ENCODE data around the gene CDC42BPB. TPM values are rescaled to one million over a fixed set of nuclear protein-coding genes. Genes with fewer than 3 reads are reported as not detected.

The CDC42BPB gene
- total RNA-seq, 1 donor, result 118 TPM

DNA sequence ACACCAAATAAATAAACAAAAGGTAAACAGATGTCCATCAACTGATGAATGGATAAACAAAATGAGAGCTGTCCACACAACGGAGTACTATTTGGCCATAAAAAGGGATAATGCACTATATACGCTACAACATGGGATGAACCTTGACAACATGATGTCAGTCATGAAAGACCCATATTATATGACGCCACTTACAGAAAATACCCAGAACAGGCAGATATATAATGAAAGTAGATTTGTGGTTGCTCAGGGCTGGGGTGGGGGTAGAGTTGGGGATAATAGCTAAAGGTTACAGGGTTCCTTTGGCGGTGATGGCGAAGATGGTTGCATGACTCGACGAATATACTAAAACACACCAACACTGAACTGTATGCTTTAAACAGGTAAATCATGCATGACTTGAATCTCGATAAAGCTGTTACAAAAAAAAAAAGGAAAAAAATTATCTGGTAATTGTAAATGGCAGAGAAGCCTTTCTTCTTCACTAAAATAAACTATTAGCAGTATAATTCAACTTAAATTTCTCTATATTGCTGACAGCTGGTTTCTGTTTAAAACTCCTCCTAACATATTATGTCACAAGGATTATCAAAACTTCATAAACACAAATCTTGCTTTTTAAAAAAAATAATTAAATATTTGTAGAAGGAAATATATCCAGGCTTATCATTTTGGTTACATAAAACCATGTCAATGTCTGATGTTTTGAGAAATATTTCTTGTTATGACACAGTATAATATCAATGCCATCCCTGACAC is 13.9 kb downstream of the CDC42BPB start:
- H4K20me1 ChIP-seq (ENCODE audit: insufficient read depth, low read length), result peaks cover 66% of the 10 kb centered on the region
- TF ChIP-seq, protein P1, sequence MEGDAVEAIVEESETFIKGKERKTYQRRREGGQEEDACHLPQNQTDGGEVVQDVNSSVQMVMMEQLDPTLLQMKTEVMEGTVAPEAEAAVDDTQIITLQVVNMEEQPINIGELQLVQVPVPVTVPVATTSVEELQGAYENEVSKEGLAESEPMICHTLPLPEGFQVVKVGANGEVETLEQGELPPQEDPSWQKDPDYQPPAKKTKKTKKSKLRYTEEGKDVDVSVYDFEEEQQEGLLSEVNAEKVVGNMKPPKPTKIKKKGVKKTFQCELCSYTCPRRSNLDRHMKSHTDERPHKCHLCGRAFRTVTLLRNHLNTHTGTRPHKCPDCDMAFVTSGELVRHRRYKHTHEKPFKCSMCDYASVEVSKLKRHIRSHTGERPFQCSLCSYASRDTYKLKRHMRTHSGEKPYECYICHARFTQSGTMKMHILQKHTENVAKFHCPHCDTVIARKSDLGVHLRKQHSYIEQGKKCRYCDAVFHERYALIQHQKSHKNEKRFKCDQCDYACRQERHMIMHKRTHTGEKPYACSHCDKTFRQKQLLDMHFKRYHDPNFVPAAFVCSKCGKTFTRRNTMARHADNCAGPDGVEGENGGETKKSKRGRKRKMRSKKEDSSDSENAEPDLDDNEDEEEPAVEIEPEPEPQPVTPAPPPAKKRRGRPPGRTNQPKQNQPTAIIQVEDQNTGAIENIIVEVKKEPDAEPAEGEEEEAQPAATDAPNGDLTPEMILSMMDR (IDR thresholded peaks at IDR 0.05; ENCODE audit: extremely low read depth, low read depth, low read length), result no peak

DNA sequence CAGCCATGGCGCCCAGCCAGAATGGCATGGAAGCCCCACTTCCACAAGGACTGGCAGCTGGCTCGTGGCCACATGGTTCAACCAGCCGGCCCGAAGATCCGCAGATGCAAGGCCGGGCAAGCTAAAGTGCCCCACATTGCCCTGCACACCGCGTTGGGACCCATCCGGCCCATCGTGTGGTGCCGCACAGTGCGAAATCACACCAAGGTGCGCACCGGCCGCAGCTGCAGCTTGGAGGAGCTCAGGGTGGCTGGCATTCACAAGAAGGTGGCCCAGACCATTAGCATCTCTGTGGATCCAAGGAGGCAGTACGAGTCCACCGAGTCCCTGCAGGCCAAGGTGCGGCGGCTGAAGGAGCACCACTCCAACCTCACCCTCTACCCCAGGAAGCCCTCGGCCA is 15.9 kb downstream of the CDC42BPB start:
- Histone ChIP-seq H3K4me1 (ENCODE audit: insufficient read depth, low read length) (no peaks in the 10 kb centered on the region), H3K79me2 (ENCODE audit: insufficient read depth, low read length) (peaks cover 97% of the 10 kb centered on the region), H3K4me2 (ENCODE audit: insufficient read depth, low read length) (no peak overlapping the region), H3K27me3 (ENCODE audit: insufficient read depth, low read length) (no peaks in the 10 kb centered on the region), H3K27ac (ENCODE audit: low read depth, low read length) (no peak overlapping the region), H3K36me3 (ENCODE audit: insufficient read depth, low read length) (peaks cover 10% of the 10 kb centered on the region), H2AFZ (ENCODE audit: low read length) (no peak overlapping the region), H3K4me3 (ENCODE audit: insufficient read depth, low read length) (no peak overlapping the region), H4K20me1 (ENCODE audit: insufficient read depth, low read length) (peaks cover 70% of the 10 kb centered on the region), H3K9me3 (ENCODE audit: low read depth, low read length) (no peaks in the 10 kb centered on the region)
- no peak for DNase-seq (ENCODE audit: insufficient read length, low spot score, missing footprints)
- TF ChIP-seq, protein P1 (IDR thresholded peaks at IDR 0.05; ENCODE audit: extremely low read depth, low read depth, low read length), result no peak

More for the DNA sequence above, 13.9 kb downstream of the CDC42BPB start:
- no peak overlapping the region for H2AFZ ChIP-seq (ENCODE audit: low read length)
- H3K4me2 ChIP-seq (ENCODE audit: insufficient read depth, low read length), result no peak overlapping the region
- H3K27me3 ChIP-seq (ENCODE audit: insufficient read depth, low read length), result no peaks in the 10 kb centered on the region
- H3K9me3 ChIP-seq (ENCODE audit: low read depth, low read length), result no peaks in the 10 kb centered on the region
- no peaks in the 10 kb centered on the region for H3K4me1 ChIP-seq (ENCODE audit: insufficient read depth, low read length)
- DNase-seq (ENCODE audit: insufficient read length, low spot score, missing footprints), result no peak
- peaks cover 10% of the 10 kb centered on the region for H3K36me3 ChIP-seq (ENCODE audit: insufficient read depth, low read length)
- peaks cover 97% of the 10 kb centered on the region for H3K79me2 ChIP-seq (ENCODE audit: insufficient read depth, low read length)
- H3K27ac ChIP-seq (ENCODE audit: low read depth, low read length), result no peak overlapping the region
- no peak overlapping the region for H3K4me3 ChIP-seq (ENCODE audit: insufficient read depth, low read length)

DNA sequence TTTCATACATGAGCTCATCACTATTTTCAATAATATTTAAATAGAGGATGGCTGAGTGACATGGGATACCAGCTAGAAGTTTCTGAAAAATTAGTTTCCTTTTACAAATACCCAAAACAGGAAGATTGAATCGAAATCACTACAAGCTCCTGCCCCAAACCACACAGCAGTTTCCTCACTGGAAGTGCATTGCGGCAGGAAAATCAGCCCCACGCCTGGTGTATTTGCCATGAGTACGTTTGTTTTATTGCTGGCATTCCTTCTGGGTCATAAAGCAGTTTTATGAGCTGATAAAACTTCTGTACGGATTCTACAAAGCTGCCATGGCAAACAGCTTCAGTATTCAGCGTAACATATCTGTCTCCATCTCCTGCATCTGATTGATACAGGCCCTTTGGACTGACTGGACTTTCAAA is 23.7 kb downstream of the CDC42BPB start:
- H3K9me3 ChIP-seq (ENCODE audit: low read depth, low read length), result no peaks in the 10 kb centered on the region
- H3K4me1 ChIP-seq (ENCODE audit: insufficient read depth, low read length), result no peaks in the 10 kb centered on the region
- peaks cover 37% of the 10 kb centered on the region for H4K20me1 ChIP-seq (ENCODE audit: insufficient read depth, low read length)
- H3K79me2 ChIP-seq (ENCODE audit: insufficient read depth, low read length), result peaks cover 88% of the 10 kb centered on the region
- no peak overlapping the region for H3K27ac ChIP-seq (ENCODE audit: low read depth, low read length)
- H2AFZ ChIP-seq (ENCODE audit: low read length), result no peak overlapping the region
- no peaks in the 10 kb centered on the region for H3K27me3 ChIP-seq (ENCODE audit: insufficient read depth, low read length)
- TF ChIP-seq, protein P1 (IDR thresholded peaks at IDR 0.05; ENCODE audit: extremely low read depth, low read depth, low read length), result no peak
- no peak overlapping the region for H3K4me2 ChIP-seq (ENCODE audit: insufficient read depth, low read length)
- no peaks in the 10 kb centered on the region for H3K36me3 ChIP-seq (ENCODE audit: insufficient read depth, low read length)
- no peak overlapping the region for H3K4me3 ChIP-seq (ENCODE audit: insufficient read depth, low read length)
- no peak for DNase-seq (ENCODE audit: insufficient read length, low spot score, missing footprints)

DNA sequence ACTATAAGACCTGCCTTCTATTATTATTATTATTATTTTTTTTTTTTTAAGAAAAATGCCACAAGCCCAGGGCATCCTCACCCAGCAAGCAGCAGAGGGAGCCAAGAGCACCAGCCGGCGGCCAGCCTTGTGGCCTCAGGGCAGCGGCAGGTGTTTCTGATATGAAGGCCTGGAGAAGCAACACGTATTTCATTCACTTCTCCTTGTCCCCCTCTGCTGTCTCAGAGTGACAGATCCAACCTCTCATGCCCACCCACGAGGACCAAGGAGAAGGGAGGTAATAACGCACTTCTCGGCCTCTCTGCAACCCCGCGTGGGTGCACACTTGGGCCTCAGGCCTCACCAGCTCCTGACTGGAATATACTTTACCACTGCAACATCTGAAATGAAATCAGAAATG is 25.4 kb downstream of the CDC42BPB start:
- H3K4me2 ChIP-seq (ENCODE audit: insufficient read depth, low read length), result no peak overlapping the region
- H4K20me1 ChIP-seq (ENCODE audit: insufficient read depth, low read length), result peaks cover 44% of the 10 kb centered on the region
- no peak for DNase-seq (ENCODE audit: insufficient read length, low spot score, missing footprints)
- no peaks in the 10 kb centered on the region for H3K4me1 ChIP-seq (ENCODE audit: insufficient read depth, low read length)
- H3K9me3 ChIP-seq (ENCODE audit: low read depth, low read length), result no peaks in the 10 kb centered on the region
- TF ChIP-seq, protein P1 (IDR thresholded peaks at IDR 0.05; ENCODE audit: extremely low read depth, low read depth, low read length), result peak; percentile 15
- H3K27ac ChIP-seq (ENCODE audit: low read depth, low read length), result no peak overlapping the region
- peaks cover 89% of the 10 kb centered on the region for H3K79me2 ChIP-seq (ENCODE audit: insufficient read depth, low read length)
- H3K4me3 ChIP-seq (ENCODE audit: insufficient read depth, low read length), result no peak overlapping the region
- no peaks in the 10 kb centered on the region for H3K27me3 ChIP-seq (ENCODE audit: insufficient read depth, low read length)
- no peaks in the 10 kb centered on the region for H3K36me3 ChIP-seq (ENCODE audit: insufficient read depth, low read length)
- H2AFZ ChIP-seq (ENCODE audit: low read length), result no peak overlapping the region
